ENCODE data around the gene CPAMD8.
A peak's percentile ranks its signal among the peaks of the same experiment; 100 is the strongest.
"Not testable (repeated sequence)": the region's sequence is repeated elsewhere in the genome, so short reads cannot be mapped to it uniquely, and the experiment has no call there.

The CPAMD8 gene

DNA sequence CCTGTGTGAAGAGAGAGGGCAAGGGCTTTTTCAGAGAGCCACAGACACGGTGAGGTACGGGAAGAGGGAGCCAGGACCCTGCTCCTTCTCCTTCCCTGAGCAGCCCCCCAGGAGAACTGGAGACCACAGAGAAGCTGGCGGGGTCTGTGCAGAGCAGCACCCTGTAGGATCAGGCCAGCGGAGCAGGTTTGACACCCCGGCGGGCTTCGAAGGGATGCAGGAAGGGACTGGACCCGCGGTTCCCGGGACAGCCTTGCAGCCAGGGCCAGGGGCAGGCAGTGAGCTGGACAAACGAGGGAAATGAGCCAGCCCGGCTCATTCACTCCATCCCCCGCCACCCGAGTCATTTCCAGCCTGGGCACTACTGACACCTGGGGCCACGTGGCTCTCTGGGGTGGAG is 22.2 kb downstream of the CPAMD8 start:
- WGBS (ENCODE audit: insufficient coverage), result 95% methylated on average over 11 of the region's 15 CpGs
- ChIA-PET CTCF (no interaction called here), POLR2A (no interaction called here)
- Histone ChIP-seq H3K36me3 (ENCODE audit: control insufficient read depth in 4 of 4, insufficient read depth in 4 of 4, low read length in 3 of 4) (no peaks in the 10 kb centered on the region), H3K27me3 (replicated peaks in 2 of 5; ENCODE audit: control insufficient read depth in 4 of 5, insufficient read depth in 5 of 5, low read length in 4 of 5) (no peaks in the 10 kb centered on the region), H3K9me3 (ENCODE audit: control extremely low read depth in 1 of 5, control insufficient read depth in 4 of 5, insufficient read depth in 2 of 5, low read depth in 1 of 5, low read length in 4 of 5) (no peaks in the 10 kb centered on the region), H3K27ac (ENCODE audit: insufficient read depth in 1 of 2, low read depth in 1 of 2, low read length in 2 of 2, poor library complexity in 1 of 2, severe bottlenecking in 2 of 2) (no peak overlapping the region), H3K4me1 (ENCODE audit: control extremely low read depth in 1 of 4, control insufficient read depth in 4 of 4, insufficient read depth in 4 of 4, low read length in 3 of 4) (peaks cover 0 to 10% (median 2%) of the 10 kb centered on the region in 4 experiments), H3K4me3 (ENCODE audit: control insufficient read depth in 1 of 7, extremely low read depth in 1 of 7, insufficient read depth in 4 of 7, low read depth in 2 of 7, low read length in 6 of 7) (no peak overlapping the region)
- no peak for DNase-seq

DNA sequence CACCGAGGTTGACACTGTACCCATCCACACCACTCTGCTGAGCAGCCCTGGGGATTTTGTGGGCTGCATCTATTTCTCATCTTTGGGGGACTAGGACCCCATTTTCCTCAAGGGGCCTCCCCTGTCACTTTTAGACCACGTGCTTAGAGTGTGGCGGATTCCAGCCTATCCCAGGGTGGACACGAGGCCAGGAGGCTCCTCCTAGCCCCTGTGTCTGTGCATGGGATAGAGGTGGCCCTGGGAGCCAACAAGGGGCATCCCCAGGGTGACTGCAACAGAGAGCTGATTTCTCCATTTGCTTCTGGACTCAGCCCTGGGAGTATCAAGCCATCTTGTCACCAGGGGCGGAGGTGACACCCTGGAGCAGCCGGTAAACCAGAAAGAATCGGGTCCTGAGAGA is 24.2 kb downstream of the CPAMD8 start:
- peaks cover 0 to 10% (median 2%) of the 10 kb centered on the region in 4 experiments for H3K4me1 ChIP-seq (ENCODE audit: control extremely low read depth in 1 of 4, control insufficient read depth in 4 of 4, insufficient read depth in 4 of 4, low read length in 3 of 4)
- DNase-seq, result no peak
- no peaks in the 10 kb centered on the region for H3K27me3 ChIP-seq (replicated peaks in 2 of 5; ENCODE audit: control insufficient read depth in 4 of 5, insufficient read depth in 5 of 5, low read length in 4 of 5)
- CTCF ChIA-PET, result no interaction called here
- POLR2A ChIA-PET, result interaction anchor here (0.6 kb wide), 1 partner anchor 1134 kb away, joined by 4 read pairs; no protein-coding TSS in a partner anchor
- WGBS (ENCODE audit: insufficient coverage), result 86% methylated on average over 7 of the region's 7 CpGs
- peaks cover 0 to 12% (median 5%) of the 10 kb centered on the region in 5 experiments for H3K9me3 ChIP-seq (ENCODE audit: control extremely low read depth in 1 of 5, control insufficient read depth in 4 of 5, insufficient read depth in 2 of 5, low read depth in 1 of 5, low read length in 4 of 5)
- H3K4me3 ChIP-seq (ENCODE audit: control insufficient read depth in 1 of 7, extremely low read depth in 1 of 7, insufficient read depth in 4 of 7, low read depth in 2 of 7, low read length in 6 of 7), result no peak overlapping the region
- H3K36me3 ChIP-seq (ENCODE audit: control insufficient read depth in 4 of 4, insufficient read depth in 4 of 4, low read length in 3 of 4), result no peaks in the 10 kb centered on the region
- no peak overlapping the region for H3K27ac ChIP-seq (ENCODE audit: insufficient read depth in 1 of 2, low read depth in 1 of 2, low read length in 2 of 2, poor library complexity in 1 of 2, severe bottlenecking in 2 of 2)

- whole genome bisulfite sequencing (ENCODE audit: insufficient coverage), result 63% methylated on average over 6 of the region's 7 CpGs
- peak; percentile 42 to 58 (median 58) for DNase-seq
- POLR2A ChIA-PET, result no interaction called here
- peaks cover 0 to 10% (median 2%) of the 10 kb centered on the region in 4 experiments for H3K4me1 ChIP-seq (ENCODE audit: control extremely low read depth in 1 of 4, control insufficient read depth in 4 of 4, insufficient read depth in 4 of 4, low read length in 3 of 4)
- H3K27me3 ChIP-seq (replicated peaks in 2 of 5; ENCODE audit: control insufficient read depth in 4 of 5, insufficient read depth in 5 of 5, low read length in 4 of 5), result no peaks in the 10 kb centered on the region
- H3K4me3 ChIP-seq (ENCODE audit: control insufficient read depth in 1 of 7, extremely low read depth in 1 of 7, insufficient read depth in 4 of 7, low read depth in 2 of 7, low read length in 6 of 7), result no peak overlapping the region
- CTCF ChIA-PET, result no interaction called here
- peaks cover 0 to 12% (median 5%) of the 10 kb centered on the region in 5 experiments for H3K9me3 ChIP-seq (ENCODE audit: control extremely low read depth in 1 of 5, control insufficient read depth in 4 of 5, insufficient read depth in 2 of 5, low read depth in 1 of 5, low read length in 4 of 5)
- H3K27ac ChIP-seq (ENCODE audit: insufficient read depth in 1 of 2, low read depth in 1 of 2, low read length in 2 of 2, poor library complexity in 1 of 2, severe bottlenecking in 2 of 2), result no peak overlapping the region
- H3K36me3 ChIP-seq (ENCODE audit: control insufficient read depth in 4 of 4, insufficient read depth in 4 of 4, low read length in 3 of 4), result no peaks in the 10 kb centered on the region
Measured at GRCh38 chr19:17001603-17002183, 24.9 kb downstream of the CPAMD8 start.

DNA sequence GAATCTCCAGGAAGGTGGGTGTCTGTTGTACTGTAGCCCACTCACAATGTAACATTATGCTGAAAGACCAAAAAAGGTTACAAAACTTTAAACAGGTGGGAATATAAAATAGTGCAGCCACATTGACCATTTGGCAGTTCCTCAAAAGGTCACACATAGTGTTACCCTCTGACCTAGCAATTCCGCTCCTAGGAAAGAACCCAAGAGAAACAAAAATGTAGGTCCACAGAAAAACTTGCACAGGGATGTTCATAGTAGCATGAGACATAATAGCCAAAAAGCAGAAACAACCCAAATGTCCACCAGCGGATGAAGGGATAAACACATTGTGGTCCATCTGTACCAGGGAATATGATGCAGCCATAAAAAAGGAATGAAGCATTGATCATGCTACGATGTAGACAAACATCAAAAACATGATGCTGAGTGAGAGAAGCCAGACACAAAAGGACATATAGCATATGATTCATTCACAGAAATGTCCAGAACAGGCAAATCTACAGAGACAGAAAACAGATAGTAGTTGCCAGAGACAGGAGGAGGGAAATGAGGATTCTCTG is 27.9 kb downstream of the CPAMD8 start:
- peaks cover 0 to 17% (median 6%) of the 10 kb centered on the region in 5 experiments for H3K9me3 ChIP-seq (ENCODE audit: control extremely low read depth in 1 of 5, control insufficient read depth in 4 of 5, insufficient read depth in 2 of 5, low read depth in 1 of 5, low read length in 4 of 5)
- no peak for DNase-seq
- POLR2A ChIA-PET, result no interaction called here
- H3K4me3 ChIP-seq (ENCODE audit: control insufficient read depth in 1 of 7, extremely low read depth in 1 of 7, insufficient read depth in 4 of 7, low read depth in 2 of 7, low read length in 6 of 7), result no peak overlapping the region
- H3K27me3 ChIP-seq (replicated peaks in 2 of 5; ENCODE audit: control insufficient read depth in 4 of 5, insufficient read depth in 5 of 5, low read length in 4 of 5), result no peaks in the 10 kb centered on the region
- peaks cover 0 to 10% (median 2%) of the 10 kb centered on the region in 4 experiments for H3K4me1 ChIP-seq (ENCODE audit: control extremely low read depth in 1 of 4, control insufficient read depth in 4 of 4, insufficient read depth in 4 of 4, low read length in 3 of 4)
- H3K27ac ChIP-seq (ENCODE audit: insufficient read depth in 1 of 2, low read depth in 1 of 2, low read length in 2 of 2, poor library complexity in 1 of 2, severe bottlenecking in 2 of 2), result no peak overlapping the region
- CTCF ChIA-PET, result no interaction called here
- 95% methylated on average over 3 of the region's 3 CpGs for WGBS (ENCODE audit: insufficient coverage)
- no peaks in the 10 kb centered on the region for H3K36me3 ChIP-seq (ENCODE audit: control insufficient read depth in 4 of 4, insufficient read depth in 4 of 4, low read length in 3 of 4)

GRCh38 chr19:16996838-16997490 is 29.6 kb downstream of the CPAMD8 start:
- H3K4me1 ChIP-seq (ENCODE audit: control extremely low read depth in 1 of 4, control insufficient read depth in 4 of 4, insufficient read depth in 4 of 4, low read length in 3 of 4); H3K27ac ChIP-seq (ENCODE audit: insufficient read depth in 1 of 2, low read depth in 1 of 2, low read length in 2 of 2, poor library complexity in 1 of 2, severe bottlenecking in 2 of 2); H3K4me3 ChIP-seq (ENCODE audit: control insufficient read depth in 1 of 7, extremely low read depth in 1 of 7, insufficient read depth in 4 of 7, low read depth in 2 of 7, low read length in 6 of 7); CTCF ChIA-PET; POLR2A ChIA-PET; DNase-seq; H3K27me3 ChIP-seq (replicated peaks in 2 of 5; ENCODE audit: control insufficient read depth in 4 of 5, insufficient read depth in 5 of 5, low read length in 4 of 5); H3K36me3 ChIP-seq (ENCODE audit: control insufficient read depth in 4 of 4, insufficient read depth in 4 of 4, low read length in 3 of 4): not testable (repeated sequence)
- 88% methylated on average over 9 of the region's 23 CpGs for WGBS (ENCODE audit: insufficient coverage)
- H3K9me3 ChIP-seq (ENCODE audit: control extremely low read depth in 1 of 5, control insufficient read depth in 4 of 5, insufficient read depth in 2 of 5, low read depth in 1 of 5, low read length in 4 of 5), result peaks cover 0 to 21% (median 8%) of the 10 kb centered on the region in 5 experiments

DNA sequence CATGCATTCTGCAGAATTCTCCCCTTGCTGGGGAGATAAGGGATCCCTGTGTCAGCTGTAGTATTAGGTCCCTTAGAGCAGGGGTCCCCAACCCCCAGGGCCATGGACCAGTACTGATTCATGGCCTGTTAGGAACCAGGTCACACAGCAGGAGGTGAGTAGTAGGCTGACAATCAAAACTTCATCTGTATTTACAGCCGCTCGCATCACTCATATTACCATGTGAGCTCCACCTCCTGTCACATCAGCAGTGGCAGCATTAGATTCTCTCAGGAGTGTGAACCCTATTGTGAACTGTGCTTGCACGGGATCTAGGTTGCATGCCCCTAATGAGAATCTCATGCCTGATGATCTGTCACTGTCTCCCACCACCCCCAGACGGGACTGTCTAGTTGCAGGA is 37.9 kb downstream of the CPAMD8 start:
- no peak for DNase-seq
- H3K4me3 ChIP-seq (ENCODE audit: control insufficient read depth in 1 of 7, extremely low read depth in 1 of 7, insufficient read depth in 4 of 7, low read depth in 2 of 7, low read length in 6 of 7), result no peak overlapping the region
- POLR2A ChIA-PET, result no interaction called here
- peaks cover 0 to 2% (median 0%) of the 10 kb centered on the region in 5 experiments for H3K27me3 ChIP-seq (replicated peaks in 2 of 5; ENCODE audit: control insufficient read depth in 4 of 5, insufficient read depth in 5 of 5, low read length in 4 of 5)
- no peaks in the 10 kb centered on the region for H3K36me3 ChIP-seq (ENCODE audit: control insufficient read depth in 4 of 4, insufficient read depth in 4 of 4, low read length in 3 of 4)
- CTCF ChIA-PET, result no interaction called here
- peaks cover 0 to 12% (median 3%) of the 10 kb centered on the region in 5 experiments for H3K9me3 ChIP-seq (ENCODE audit: control extremely low read depth in 1 of 5, control insufficient read depth in 4 of 5, insufficient read depth in 2 of 5, low read depth in 1 of 5, low read length in 4 of 5)
- no peak overlapping the region for H3K27ac ChIP-seq (ENCODE audit: insufficient read depth in 1 of 2, low read depth in 1 of 2, low read length in 2 of 2, poor library complexity in 1 of 2, severe bottlenecking in 2 of 2)
- WGBS (ENCODE audit: insufficient coverage), result 100% methylated on average over 3 of the region's 4 CpGs
- H3K4me1 ChIP-seq (ENCODE audit: control extremely low read depth in 1 of 4, control insufficient read depth in 4 of 4, insufficient read depth in 4 of 4, low read length in 3 of 4), result no peaks in the 10 kb centered on the region

DNA sequence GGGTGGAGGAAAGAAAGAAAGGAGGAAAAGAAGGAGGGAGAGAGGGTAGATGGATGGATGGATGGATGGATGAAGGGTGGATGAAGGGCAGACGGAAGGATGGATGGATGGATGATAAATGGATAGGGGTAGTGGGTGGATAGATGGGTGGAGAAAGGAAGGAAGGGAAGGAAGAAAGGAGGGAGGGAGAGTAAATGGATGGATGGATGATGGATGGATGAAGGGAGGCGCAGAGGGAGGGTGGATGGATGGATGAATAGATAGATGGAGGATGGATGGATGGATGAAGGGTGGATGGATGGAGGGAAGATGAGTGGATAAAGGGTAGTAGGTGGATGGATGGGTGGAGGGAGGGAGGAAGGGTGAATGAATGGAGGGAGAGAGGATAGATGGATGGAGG is 41.2 kb downstream of the CPAMD8 start:
- H3K27me3 ChIP-seq (replicated peaks in 2 of 5; ENCODE audit: control insufficient read depth in 4 of 5, insufficient read depth in 5 of 5, low read length in 4 of 5), result peaks cover 0 to 2% (median 0%) of the 10 kb centered on the region in 5 experiments
- no peak overlapping the region for H3K27ac ChIP-seq (ENCODE audit: insufficient read depth in 1 of 2, low read depth in 1 of 2, low read length in 2 of 2, poor library complexity in 1 of 2, severe bottlenecking in 2 of 2)
- H3K9me3 ChIP-seq (ENCODE audit: control extremely low read depth in 1 of 5, control insufficient read depth in 4 of 5, insufficient read depth in 2 of 5, low read depth in 1 of 5, low read length in 4 of 5), result peaks cover 0 to 9% (median 0%) of the 10 kb centered on the region in 5 experiments
- POLR2A ChIA-PET, result no interaction called here
- DNase-seq, result no peak
- H3K4me3 ChIP-seq (ENCODE audit: control insufficient read depth in 1 of 7, extremely low read depth in 1 of 7, insufficient read depth in 4 of 7, low read depth in 2 of 7, low read length in 6 of 7), result no peak overlapping the region
- no peaks in the 10 kb centered on the region for H3K4me1 ChIP-seq (ENCODE audit: control extremely low read depth in 1 of 4, control insufficient read depth in 4 of 4, insufficient read depth in 4 of 4, low read length in 3 of 4)
- 100% methylated on average over 2 of the region's 2 CpGs for whole genome bisulfite sequencing (ENCODE audit: insufficient coverage)
- CTCF ChIA-PET, result no interaction called here
- H3K36me3 ChIP-seq (ENCODE audit: control insufficient read depth in 4 of 4, insufficient read depth in 4 of 4, low read length in 3 of 4), result no peaks in the 10 kb centered on the region
